ENCODE results near the gene MAP2K3.

The MAP2K3 gene

GRCh38 chr17:21293831-21294210 is 9.3 kb downstream of the MAP2K3 start:
- no peak for DNase-seq (ENCODE audit: low read depth)
- no peak overlapping the region for H3K4me3 ChIP-seq (ENCODE audit: low read depth, low read length)

GRCh38 chr17:21294321-21295035 is 10.0 kb downstream of the MAP2K3 start:
- no peak overlapping the region for H3K4me3 ChIP-seq (ENCODE audit: low read depth, low read length)
- no peak for DNase-seq (ENCODE audit: low read depth)

DNA sequence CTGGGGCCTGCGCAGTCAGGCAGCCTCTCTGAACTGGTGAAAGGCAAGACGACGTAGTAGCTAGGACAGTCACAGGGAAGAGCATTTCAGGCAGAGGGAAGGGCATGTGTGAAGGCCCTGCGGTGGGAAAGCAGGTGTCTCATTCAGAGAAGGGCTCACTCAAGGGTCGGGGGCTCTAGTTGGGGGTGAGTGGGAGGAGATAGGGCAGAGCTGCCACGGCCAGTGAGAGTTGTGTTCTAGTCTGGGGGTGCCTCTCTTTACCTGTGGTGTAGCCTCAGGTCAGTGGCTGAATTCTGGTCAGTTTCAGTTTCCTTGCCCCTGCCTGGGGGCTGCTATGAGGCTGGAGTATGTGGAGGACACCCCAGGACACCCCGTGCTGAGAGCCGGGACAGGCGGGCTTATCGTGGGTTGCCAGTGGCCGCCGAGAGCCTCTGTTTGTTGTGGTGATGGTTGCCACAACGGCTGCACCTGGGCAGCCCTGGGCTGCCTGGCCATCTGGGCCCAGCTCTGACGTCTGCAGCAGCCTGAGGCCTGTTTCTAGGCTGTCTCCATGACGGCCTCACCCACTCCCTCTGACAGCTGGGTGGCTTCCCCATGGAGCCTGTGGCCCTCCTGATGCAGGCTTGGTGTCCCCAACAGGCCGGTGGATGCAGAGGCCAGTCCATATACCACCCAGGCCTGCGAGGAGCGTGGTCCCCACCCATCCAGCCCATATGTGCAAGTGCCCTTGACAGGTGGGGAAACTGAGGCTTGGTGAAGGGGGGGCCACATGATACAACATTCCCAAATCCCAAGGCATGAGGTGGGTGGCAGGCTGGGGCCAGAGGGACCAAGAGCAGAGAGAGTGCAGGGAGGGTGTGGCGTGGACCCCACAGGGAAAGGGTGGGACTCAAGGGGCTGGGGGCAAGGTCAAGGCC is 10.8 kb downstream of the MAP2K3 start:
- no peak for DNase-seq (ENCODE audit: low read depth)
- H3K4me3 ChIP-seq (ENCODE audit: low read depth, low read length) = no peak overlapping the region

DNA sequence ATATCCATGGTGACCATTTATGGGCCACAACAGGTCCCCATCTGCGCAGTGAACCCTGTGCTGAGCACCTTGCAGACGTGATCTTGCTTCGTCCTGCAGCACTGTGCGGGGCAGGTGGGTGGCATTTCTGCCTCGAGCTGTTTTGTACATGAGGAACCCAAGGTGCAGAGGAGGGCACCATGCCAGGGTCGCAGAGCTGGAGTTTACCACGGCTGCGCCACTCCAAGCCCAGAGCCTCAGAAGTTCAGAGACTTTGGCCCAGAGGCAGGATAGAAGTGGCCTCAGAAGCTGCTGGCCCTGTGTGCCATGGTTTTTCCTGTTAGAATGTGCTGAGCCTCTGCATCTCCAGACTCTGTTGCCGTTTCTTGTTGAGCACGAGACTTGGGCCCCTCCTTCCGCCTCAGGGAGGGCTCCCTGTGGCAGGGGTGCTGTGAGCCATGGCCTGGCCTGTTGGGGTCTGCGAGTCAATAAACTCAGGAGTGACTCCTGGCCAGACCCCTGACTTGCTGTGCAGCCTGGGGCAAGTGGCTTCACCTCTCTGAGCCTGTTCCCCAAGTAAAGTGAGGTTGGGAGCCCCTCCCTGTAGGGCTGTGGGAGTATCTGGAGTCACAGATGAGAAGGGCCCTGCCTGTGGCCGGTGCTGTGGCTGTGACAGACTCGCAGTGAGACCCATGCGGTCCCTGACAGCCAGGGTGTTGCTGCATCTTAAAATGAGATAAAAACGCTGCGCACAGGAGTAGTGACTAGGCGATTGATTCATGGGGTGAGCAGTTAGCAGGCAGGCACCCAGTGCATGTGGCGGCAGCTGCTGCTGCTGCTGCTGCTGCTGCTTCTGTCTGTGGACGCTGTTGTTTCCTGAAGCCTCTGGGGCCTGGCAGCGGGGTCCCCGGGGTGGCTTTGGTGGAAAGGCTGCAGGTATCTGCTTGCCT is 11.8 kb downstream of the MAP2K3 start:
- DNase-seq (ENCODE audit: low read depth) = no peak

GRCh38 chr17:21297026-21297520 is 12.6 kb downstream of the MAP2K3 start:
- H3K4me3 ChIP-seq (ENCODE audit: low read depth, low read length) = no peak overlapping the region
- no peak for DNase-seq (ENCODE audit: low read depth)

More for the DNA sequence above, 11.8 kb downstream of the MAP2K3 start:
- no peak overlapping the region for H3K4me3 ChIP-seq (ENCODE audit: low read depth, low read length)

DNA sequence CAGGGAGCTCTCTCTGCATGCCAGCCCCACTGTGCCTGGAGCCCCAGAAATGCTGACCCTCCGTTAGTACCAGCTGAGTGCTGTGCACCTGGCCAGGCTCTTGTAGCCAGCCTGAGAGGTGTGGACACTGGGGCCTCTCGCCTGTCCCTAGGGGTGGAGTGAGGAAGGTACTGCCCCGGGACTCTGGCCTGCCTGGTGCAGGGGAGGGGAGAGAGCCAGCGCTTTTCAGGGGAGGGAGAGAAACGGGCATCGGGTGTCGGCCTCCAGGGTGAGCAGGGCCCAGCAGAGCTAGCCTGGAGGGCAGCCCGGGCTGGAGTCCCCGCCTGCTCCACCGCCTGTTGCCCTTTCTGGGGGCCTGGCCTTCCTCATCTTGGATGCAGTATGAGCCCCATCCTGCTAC is 13.1 kb downstream of the MAP2K3 start:
- H3K4me3 ChIP-seq (ENCODE audit: low read depth, low read length) = no peak overlapping the region
- DNase-seq (ENCODE audit: low read depth) = no peak

DNA sequence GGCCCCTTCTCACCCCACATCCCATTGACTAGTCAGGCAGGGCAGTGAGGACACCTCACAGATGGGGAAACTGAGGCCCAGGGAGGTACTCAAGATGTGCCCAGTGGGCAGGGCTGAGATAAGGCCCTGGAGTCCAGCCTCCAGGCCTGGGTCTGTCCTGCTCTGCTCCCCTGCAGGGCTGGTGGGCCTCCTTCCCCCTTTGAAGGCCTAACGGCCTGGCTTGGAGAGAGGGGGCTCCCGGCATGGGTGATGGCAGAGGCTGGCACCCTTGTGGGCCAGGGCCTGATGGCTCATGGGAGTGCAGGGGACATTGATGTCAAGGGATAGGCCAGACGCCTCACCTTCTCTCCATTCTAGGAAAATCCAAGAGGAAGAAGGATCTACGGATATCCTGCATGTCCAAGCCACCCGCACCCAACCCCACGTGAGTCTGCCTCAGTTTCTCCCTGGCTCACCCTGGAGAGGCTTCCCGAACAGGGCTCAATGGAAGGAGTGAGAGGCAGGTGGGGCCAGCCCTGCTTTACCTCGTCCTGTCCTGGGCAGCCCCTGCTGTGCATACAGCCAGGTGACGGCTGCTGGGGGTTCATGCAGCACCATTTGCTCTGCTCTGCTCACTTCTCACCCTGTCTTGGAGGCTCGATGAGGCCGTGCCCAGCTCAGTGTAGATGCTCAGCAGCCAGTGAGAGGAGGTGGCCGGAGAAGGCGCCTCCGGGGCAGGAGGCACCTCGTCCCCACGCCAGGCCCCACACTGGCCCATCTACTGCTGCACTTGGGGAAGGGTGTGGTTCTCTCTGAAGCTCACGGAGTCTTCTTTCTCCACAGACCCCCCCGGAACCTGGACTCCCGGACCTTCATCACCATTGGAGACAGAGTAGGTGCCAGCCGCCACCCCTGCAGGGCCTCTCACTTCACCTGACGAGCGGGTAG is 13.8 kb downstream of the MAP2K3 start:
- H3K4me3 ChIP-seq (ENCODE audit: low read depth, low read length) = no peak overlapping the region
- DNase-seq (ENCODE audit: low read depth) = no peak

DNA sequence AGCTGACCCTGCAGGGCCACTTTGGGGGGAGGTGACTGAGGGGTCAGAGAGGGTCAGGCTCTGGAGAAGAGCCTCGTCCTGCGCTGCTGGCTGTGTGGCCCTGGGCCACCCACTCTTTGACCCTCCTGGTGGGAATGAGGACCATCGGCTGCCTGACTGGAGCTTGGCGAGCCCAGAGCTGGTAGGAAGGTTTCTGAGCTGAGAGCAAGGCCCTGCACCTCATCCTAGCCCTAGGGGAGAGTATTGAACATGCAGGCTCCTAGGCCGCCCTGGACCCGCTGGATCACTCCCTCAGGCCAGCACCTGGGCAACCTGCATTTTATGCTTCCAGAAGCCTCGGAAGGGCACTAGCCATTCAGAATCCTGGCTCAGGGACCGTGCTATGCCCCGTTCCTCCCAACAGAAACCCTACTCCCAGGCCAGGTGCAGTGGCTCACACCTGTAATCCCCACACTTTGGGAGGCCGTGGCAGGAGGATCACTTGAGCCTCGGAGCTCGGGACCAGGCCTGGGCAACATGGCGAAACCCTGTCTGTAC is 14.5 kb downstream of the MAP2K3 start:
- H3K4me3 ChIP-seq (ENCODE audit: low read depth, low read length) = no peak overlapping the region
- no peak for DNase-seq (ENCODE audit: low read depth)

- no peak overlapping the region for H3K4me3 ChIP-seq (ENCODE audit: low read depth, low read length)
- no peak for DNase-seq (ENCODE audit: low read depth)
These were observed 15.6 kb downstream of the MAP2K3 start for GRCh38 chr17:21299981-21300600.

- DNase-seq (ENCODE audit: low read depth) = no peak
These were observed 16.4 kb downstream of the MAP2K3 start for GRCh38 chr17:21300601-21301571.

DNA sequence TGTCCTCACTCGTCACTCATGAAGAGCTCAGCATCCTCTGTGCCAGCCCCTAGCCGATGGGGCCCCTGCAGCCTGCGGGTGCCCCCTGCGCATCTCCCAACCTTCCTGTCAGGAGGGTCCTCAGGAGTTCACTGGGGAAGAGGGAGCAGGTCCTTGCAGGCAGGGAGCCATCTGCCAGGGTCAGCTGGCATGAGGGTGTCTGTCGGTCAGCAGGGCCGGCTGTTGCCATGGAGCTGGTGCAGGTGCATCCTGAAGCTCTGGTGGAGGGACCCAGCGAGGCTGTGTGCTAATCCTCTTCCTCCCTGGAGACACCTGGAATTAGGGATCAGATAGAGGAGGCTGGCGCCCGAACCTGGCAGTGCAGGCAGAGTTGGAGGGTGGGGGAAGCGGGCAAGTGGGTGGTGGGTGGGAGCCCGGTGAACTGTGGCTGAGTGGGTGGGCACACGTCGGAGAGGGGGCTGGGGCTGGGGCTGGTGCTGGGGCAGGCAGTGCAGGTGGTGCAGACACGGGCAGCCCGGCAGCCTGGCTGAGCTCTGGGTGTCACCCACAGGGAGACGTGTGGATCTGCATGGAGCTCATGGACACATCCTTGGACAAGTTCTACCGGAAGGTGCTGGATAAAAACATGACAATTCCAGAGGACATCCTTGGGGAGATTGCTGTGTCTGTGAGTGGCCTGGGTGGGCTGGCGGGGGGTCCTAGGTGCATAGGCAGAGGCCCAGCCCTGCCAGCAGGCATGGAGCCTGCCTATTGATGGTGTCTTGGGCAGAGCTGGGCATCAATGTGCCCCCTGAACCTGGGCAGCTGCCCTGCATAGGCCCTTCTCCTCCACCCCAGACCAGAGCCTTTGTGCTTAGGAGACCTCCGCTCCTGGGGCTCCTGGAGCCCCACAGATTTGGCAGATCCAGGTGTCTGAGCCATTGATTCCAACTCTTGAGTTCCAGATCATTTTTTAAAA is 17.4 kb downstream of the MAP2K3 start:
- H3K4me3 ChIP-seq (ENCODE audit: low read depth, low read length) = no peak overlapping the region
- no peak for DNase-seq (ENCODE audit: low read depth)

More at GRCh38 chr17:21300601-21301571, 16.4 kb downstream of the MAP2K3 start:
- no peak overlapping the region for H3K4me3 ChIP-seq (ENCODE audit: low read depth, low read length)

DNA sequence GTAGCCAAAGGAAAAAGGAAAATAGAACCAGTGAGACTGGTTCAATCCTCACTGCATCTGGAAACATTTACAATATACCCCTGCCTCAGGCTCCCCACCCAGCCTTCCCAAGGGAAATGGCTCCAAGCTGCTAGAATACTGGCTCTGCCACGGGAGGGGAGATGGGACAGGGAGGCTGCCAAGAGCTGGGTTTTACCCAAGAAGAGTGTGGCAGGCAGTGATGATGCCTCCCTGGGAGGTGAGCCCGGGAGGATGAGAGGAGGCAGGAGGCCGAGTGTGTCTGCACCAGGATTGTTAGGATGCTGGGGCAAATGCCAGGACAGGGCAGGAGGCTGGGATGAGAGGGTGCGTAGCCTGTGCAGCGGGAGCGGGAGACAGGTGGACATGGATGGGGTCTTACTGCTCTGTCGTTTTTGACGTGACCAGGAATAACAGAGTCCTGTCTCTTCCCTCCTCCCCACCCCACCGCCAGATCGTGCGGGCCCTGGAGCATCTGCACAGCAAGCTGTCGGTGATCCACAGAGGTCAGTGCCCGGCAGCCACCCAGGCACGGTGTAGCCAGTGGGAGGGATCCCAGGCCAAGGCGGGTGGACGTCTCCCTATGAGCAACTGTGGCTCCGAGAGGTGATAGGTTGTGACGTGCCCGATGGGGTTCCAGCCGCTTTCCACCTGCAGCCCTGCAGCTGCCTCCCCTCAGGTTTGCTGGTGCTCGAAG is 18.4 kb downstream of the MAP2K3 start:
- DNase-seq (ENCODE audit: low read depth) = no peak
- H3K4me3 ChIP-seq (ENCODE audit: low read depth, low read length) = no peak overlapping the region

GRCh38 chr17:21303441-21304065 is 19.0 kb downstream of the MAP2K3 start:
- no peak overlapping the region for H3K4me3 ChIP-seq (ENCODE audit: low read depth, low read length)
- DNase-seq (ENCODE audit: low read depth) = no peak

- no peak overlapping the region for H3K4me3 ChIP-seq (ENCODE audit: low read depth, low read length)
- DNase-seq (ENCODE audit: low read depth) = no peak
These were observed 19.6 kb downstream of the MAP2K3 start for GRCh38 chr17:21304091-21304490.

Measured in skeletal muscle cell (primary cell).